OCI-LY3 (cell line): Measurements from ENCODE around the gene POU6F2.

ENCODE experiments used
- H2AFZ ChIP-seq: fragments of 200-600, 300-600 bp; shearing (Covaris generic); 2 replicates; pipeline ENCODE4 v1.6.0; 2014; ENCODE audit warnings: antibody characterized with exemption, low read depth, low read length
- H3K27ac ChIP-seq: fragments of 200-600, 300-600 bp; sonication (generic); 2 replicates; pipeline ENCODE4 v1.5.1; 2014; ENCODE audit warnings: mild to moderate bottlenecking, low read length, moderate library complexity, mixed read lengths
- H3K27me3 ChIP-seq: fragments of 200-600, 300-600 bp; sonication (generic); 2 replicates; pipeline ENCODE4 v1.6.1; 2014; ENCODE audit warnings: low read depth, low read length, mixed read lengths
- H3K36me3 ChIP-seq: fragments of 200-600, 300-600 bp; sonication (generic); replicated peaks from 2 replicates; pipeline ENCODE3; 2014; ENCODE audit warnings: low read depth, low read length, mixed read lengths
- H3K4me1 ChIP-seq: fragments of 300-600, 200-600 bp; sonication (generic); 2 replicates; pipeline ENCODE4 v1.6.1; 2014; ENCODE audit warnings: low read length, mixed read lengths
- H3K4me2 ChIP-seq: fragments of 200-600, 300-600 bp; sonication (generic); 2 replicates; pipeline ENCODE4 v1.6.1; 2014; ENCODE audit warnings: low read length, mixed read lengths
- H3K4me3 ChIP-seq: fragments of 300-600, 200-600 bp; sonication (generic); 2 replicates; pipeline ENCODE4 v1.5.1; 2014; ENCODE audit warnings: antibody characterized with exemption, mild to moderate bottlenecking, low read length, moderate library complexity
- H3K79me2 ChIP-seq: fragments of 300-600, 200-600 bp; shearing (Covaris generic); 2 replicates; pipeline ENCODE4 v1.6.1; 2014; ENCODE audit warnings: mild to moderate bottlenecking, low read length, mixed read lengths
- H3K9ac ChIP-seq: fragments of 300-600, 200-600 bp; shearing (Covaris generic); 2 replicates; pipeline ENCODE4 v1.6.0; 2014; ENCODE audit warnings: mild to moderate bottlenecking, low read length, moderate library complexity
- H3K9me3 ChIP-seq: fragments of 200-600, 300-600 bp; shearing (Covaris generic); 2 replicates; pipeline ENCODE4 v1.6.1; 2014; ENCODE audit warnings: low read length, mixed read lengths; ENCODE audit not compliant: insufficient read depth
- H4K20me1 ChIP-seq: fragments of 200-600, 300-600 bp; sonication (generic); 2 replicates; pipeline ENCODE4 v1.6.1; 2016; ENCODE audit warnings: low read length, mixed read lengths; ENCODE audit not compliant: insufficient read depth
- EZH2phosphoT487 ChIP-seq: fragments of 200-600 bp; shearing (Covaris generic); IDR thresholded peaks from 2 replicates; pipeline ENCODE4 v1.6.1; 2018; ENCODE audit warnings: antibody characterized with exemption, mixed run types, low read depth
- TF ChIP-seq, protein P1 (sequence below): fragments of 200-600, 300-600 bp; sonication (generic); IDR thresholded peaks from 2 replicates; pipeline ENCODE4 v1.5.1; 2014; ENCODE audit warnings: antibody characterized with exemption, low read length, low read depth

POU6F2 gene

DNA sequence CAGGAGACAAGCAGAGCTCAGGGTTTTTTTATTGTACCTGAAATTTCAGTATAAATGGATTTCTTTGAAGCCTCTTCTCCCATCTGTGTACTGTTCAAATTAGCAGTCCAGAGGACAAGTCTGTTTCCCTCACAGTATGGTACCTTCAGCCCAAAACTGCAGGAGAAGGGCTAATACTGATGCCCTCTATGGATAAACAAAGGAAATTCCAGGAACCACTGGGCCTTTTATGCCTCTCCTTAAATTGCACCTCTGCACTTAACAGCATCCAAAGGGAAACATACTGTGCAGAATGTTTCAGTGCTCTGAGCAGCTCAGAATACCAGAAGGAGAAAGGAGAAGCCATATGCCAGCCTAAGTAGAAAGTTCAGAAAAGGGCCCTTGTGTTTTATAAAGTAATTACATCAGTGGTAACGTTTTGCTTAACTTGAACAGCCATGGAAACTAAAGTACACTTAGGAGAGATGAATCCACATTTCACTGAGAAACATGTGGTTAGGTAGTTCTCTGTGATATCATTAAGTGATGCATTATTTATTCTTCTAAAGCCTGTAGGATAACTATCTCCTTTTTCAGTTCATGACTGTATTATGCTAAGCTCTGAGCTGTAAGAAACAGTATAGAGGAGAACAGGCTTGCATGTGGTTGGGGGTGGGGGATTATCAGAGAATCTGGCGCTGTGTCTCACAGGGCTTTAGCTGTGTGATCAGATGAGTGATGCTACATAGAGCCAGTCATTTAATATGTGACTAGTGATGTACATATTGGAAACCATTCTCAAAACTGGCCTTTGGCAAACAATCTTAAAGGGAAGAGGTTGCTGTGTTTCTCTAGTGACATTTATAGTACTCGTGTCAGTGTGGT is 111.3 kb downstream of the POU6F2 start:
- no peaks in the 10 kb centered on the region for H3K36me3 ChIP-seq
- no peaks in the 10 kb centered on the region for H3K9me3 ChIP-seq
- no peaks in the 10 kb centered on the region for H3K4me1 ChIP-seq
- H3K27me3 ChIP-seq = peaks cover 6% of the 10 kb centered on the region
- no peak overlapping the region for H2AFZ ChIP-seq
- H3K79me2 ChIP-seq = no peaks in the 10 kb centered on the region
- no peaks in the 10 kb centered on the region for H4K20me1 ChIP-seq
- H3K4me3 ChIP-seq = no peak overlapping the region
- TF ChIP-seq, protein P1, sequence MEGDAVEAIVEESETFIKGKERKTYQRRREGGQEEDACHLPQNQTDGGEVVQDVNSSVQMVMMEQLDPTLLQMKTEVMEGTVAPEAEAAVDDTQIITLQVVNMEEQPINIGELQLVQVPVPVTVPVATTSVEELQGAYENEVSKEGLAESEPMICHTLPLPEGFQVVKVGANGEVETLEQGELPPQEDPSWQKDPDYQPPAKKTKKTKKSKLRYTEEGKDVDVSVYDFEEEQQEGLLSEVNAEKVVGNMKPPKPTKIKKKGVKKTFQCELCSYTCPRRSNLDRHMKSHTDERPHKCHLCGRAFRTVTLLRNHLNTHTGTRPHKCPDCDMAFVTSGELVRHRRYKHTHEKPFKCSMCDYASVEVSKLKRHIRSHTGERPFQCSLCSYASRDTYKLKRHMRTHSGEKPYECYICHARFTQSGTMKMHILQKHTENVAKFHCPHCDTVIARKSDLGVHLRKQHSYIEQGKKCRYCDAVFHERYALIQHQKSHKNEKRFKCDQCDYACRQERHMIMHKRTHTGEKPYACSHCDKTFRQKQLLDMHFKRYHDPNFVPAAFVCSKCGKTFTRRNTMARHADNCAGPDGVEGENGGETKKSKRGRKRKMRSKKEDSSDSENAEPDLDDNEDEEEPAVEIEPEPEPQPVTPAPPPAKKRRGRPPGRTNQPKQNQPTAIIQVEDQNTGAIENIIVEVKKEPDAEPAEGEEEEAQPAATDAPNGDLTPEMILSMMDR = no peak
- no peak for TF ChIP-seq EZH2phosphoT487
- H3K4me2 ChIP-seq = no peak overlapping the region
- H3K9ac ChIP-seq = no peak overlapping the region
- H3K27ac ChIP-seq = no peak overlapping the region

DNA sequence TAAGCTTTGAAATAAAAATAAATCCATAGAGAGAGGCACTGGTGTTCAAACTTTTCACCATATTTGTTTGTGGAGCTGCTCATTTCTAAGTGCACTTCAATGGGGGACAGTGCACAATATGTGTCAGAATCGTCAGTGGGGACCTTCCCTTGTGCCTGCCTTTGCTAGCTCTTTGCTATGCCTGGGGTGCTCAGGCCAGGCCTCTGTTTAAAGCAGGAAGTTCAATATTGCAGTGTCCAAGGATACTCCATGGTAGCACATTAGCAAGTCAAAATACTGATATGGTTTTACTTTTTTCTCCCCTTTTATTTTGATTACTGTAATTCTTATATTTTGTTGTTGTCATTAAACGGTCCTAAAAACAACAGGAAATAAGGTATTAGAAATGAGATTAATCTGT is 113.4 kb downstream of the POU6F2 start:
- no peak overlapping the region for H3K9ac ChIP-seq
- H3K4me3 ChIP-seq = no peak overlapping the region

DNA sequence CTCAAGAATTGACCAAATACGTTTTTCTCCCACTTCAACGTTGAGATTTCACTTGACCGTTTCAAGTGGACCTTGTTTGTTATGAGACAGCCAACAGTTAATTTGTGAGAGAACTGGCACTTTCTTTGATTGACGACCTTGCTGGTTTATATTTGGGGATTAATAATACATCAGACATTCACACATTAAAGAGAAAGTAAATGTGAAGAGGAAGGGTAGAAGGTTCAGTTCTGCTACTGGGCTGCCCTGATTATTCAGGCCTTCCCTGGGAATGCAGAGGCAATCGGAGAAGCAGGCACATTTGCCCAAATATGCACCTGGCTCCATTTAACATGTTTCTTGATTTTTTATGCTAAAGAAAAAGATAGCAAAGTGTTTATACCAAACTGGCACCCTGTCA is 114.1 kb downstream of the POU6F2 start:
- H2AFZ ChIP-seq = no peak overlapping the region
- no peak overlapping the region for H3K27ac ChIP-seq
- no peak overlapping the region for H3K4me3 ChIP-seq
- H3K36me3 ChIP-seq = no peaks in the 10 kb centered on the region
- H3K4me1 ChIP-seq = no peaks in the 10 kb centered on the region; the same call in 1 of the 2 replicates
- H3K9me3 ChIP-seq = no peaks in the 10 kb centered on the region
- H3K4me2 ChIP-seq = no peak overlapping the region
- H3K79me2 ChIP-seq = no peaks in the 10 kb centered on the region
- TF ChIP-seq, protein P1 = no peak
- TF ChIP-seq EZH2phosphoT487 = no peak
- no peaks in the 10 kb centered on the region for H4K20me1 ChIP-seq
- H3K9ac ChIP-seq = no peak overlapping the region
- H3K27me3 ChIP-seq = peaks cover 19% of the 10 kb centered on the region; the same call in 1 of the 2 replicates

More for the DNA sequence above, 113.4 kb downstream of the POU6F2 start:
- H3K4me2 ChIP-seq = no peak overlapping the region
- no peaks in the 10 kb centered on the region for H3K36me3 ChIP-seq
- TF ChIP-seq, protein P1 = no peak
- no peak for TF ChIP-seq EZH2phosphoT487
- no peaks in the 10 kb centered on the region for H3K9me3 ChIP-seq
- H3K27ac ChIP-seq = no peak overlapping the region
- H2AFZ ChIP-seq = no peak overlapping the region
- H3K4me1 ChIP-seq = no peaks in the 10 kb centered on the region; the same call in 1 of the 2 replicates
- H4K20me1 ChIP-seq = no peaks in the 10 kb centered on the region
- H3K27me3 ChIP-seq = peaks cover 19% of the 10 kb centered on the region; the same call in 1 of the 2 replicates
- H3K79me2 ChIP-seq = no peaks in the 10 kb centered on the region

GRCh38 chr7:39094731-39095130 is 117.0 kb downstream of the POU6F2 start:
- Histone ChIP-seq H3K9ac (no peak overlapping the region), H3K27me3 (peaks cover 22% of the 10 kb centered on the region; the same call in 1 of the 2 replicates), H4K20me1 (no peaks in the 10 kb centered on the region), H2AFZ (no peak overlapping the region), H3K4me3 (no peak overlapping the region), H3K4me2 (no peak overlapping the region), H3K4me1 (no peaks in the 10 kb centered on the region; the same call in 1 of the 2 replicates), H3K36me3 (no peaks in the 10 kb centered on the region), H3K79me2 (no peaks in the 10 kb centered on the region), H3K9me3 (no peaks in the 10 kb centered on the region), H3K27ac (no peak overlapping the region)
- TF ChIP-seq EZH2phosphoT487 = no peak
- TF ChIP-seq, protein P1 = no peak
